Duodenal mucosa (tissue), 2 donors: ENCODE results near the gene POP4.

Experiments used
- H3K27ac ChIP-seq: one replicate; pipeline ENCODE4 v1.7.0; 2013; ENCODE audit warnings: low read depth, low read length
- H3K27me3 ChIP-seq, 2 donors: one replicate each; pipeline ENCODE4 v1.7.0; 2013; ENCODE audit warnings: low read length in 2 of 2, control low read depth in 1 of 2; ENCODE audit not compliant: insufficient read depth in 2 of 2, control insufficient read depth in 1 of 2
- H3K36me3 ChIP-seq, 2 donors: one replicate each; pipeline ENCODE4 v1.7.0; 2013; ENCODE audit warnings: low read length in 2 of 2, control low read depth in 1 of 2; ENCODE audit not compliant: insufficient read depth in 2 of 2, control insufficient read depth in 1 of 2
- H3K4me1 ChIP-seq, 2 donors: one replicate each; pipeline ENCODE4 v1.7.0; 2013; ENCODE audit warnings: low read length in 2 of 2, control low read depth in 1 of 2; ENCODE audit not compliant: insufficient read depth in 2 of 2, control insufficient read depth in 1 of 2
- H3K4me3 ChIP-seq, 2 donors: one replicate each; pipeline ENCODE4 v1.7.0; 2013; ENCODE audit warnings: low read length in 2 of 2, low read depth in 1 of 2
- H3K9ac ChIP-seq, 2 donors: one replicate each; pipeline ENCODE4 v1.7.0; 2013; ENCODE audit warnings: low read length in 2 of 2, low read depth in 1 of 2
- H3K9me3 ChIP-seq, 2 donors: one replicate each; pipeline ENCODE4 v1.7.0; 2013; ENCODE audit warnings: low read length in 2 of 2, control low read depth in 1 of 2; ENCODE audit not compliant: control insufficient read depth in 1 of 2

The POP4 gene

DNA sequence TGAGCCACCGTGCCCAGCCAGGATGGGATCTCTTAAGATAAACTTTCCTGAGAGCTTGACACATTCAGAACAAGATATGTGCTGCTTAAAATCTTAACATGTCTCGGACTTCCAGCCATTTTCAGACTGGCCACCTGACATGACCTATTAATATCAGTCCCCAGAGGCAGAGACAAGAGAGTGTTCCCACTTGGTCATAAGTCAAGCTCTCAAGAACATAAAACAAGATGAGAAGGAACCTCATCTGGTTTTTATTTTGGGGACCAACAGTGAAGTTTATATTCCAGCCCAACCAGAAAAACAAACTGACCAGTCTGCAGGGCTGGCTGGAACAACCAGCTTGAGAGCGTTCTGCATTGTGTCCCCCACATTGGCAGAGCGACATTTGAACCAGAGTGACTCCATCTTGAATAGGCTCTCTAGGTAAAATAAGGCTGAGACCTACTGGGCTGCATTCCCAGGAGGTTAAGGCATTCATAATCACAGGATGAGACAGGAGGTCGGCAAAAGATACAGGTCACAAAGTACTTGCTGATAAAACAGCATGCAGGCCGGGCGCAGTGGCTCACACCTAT is 37.4 kb downstream of the POP4 start:
- H3K27me3 ChIP-seq: no peaks in the 10 kb centered on the region
- peaks cover 8 to 11% of the 10 kb centered on the region in 2 donors for H3K4me1 ChIP-seq
- no peak overlapping the region for H3K9ac ChIP-seq
- H3K36me3 ChIP-seq: no peaks in the 10 kb centered on the region
- no peak overlapping the region for H3K27ac ChIP-seq
- H3K4me3 ChIP-seq: no peak overlapping the region
- no peaks in the 10 kb centered on the region for H3K9me3 ChIP-seq

DNA sequence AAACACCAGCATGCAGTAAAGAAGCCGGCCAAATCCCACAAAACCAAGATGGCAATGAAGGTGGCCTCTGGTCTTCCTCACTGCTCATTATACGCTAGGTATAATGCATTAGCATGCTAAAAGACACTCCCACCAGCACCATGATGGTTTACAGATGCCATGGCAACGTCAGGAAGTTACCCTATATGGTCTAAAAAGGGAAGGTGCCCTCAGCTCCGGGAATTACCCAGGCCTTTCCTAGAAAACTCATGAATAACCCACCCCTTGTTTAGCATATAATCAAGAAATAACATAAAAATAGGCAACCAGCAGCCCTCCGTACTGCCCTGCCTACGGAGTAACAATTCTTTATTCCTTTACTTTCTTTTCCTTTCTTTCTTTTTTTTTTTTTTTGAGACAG is 38.1 kb downstream of the POP4 start:
- no peaks in the 10 kb centered on the region for H3K27me3 ChIP-seq
- no peaks in the 10 kb centered on the region for H3K9me3 ChIP-seq
- H3K36me3 ChIP-seq: no peaks in the 10 kb centered on the region
- H3K27ac ChIP-seq: no peak overlapping the region
- H3K4me1 ChIP-seq: peaks cover 8 to 11% of the 10 kb centered on the region in 2 donors
- H3K9ac ChIP-seq: no peak overlapping the region
- H3K4me3 ChIP-seq: no peak overlapping the region

DNA sequence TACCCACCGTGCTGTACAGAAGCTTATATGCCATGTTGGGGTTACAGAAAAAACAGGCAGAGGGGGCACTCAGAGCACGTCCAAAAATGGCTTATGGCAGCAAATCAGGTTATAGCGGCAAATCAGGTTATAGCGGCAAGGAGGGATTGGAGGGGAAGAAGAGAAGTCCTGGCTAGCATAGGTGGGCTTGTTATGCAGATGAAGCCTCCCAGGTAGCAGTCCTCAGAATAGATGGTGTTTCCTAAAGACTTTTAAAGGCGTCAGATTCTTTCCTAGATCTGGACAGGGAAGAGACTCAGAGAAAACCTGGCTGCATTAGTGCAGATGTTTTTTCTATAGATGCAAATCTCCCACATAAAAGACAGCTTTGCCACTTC is 39.4 kb downstream of the POP4 start:
- H3K4me3 ChIP-seq: no peak overlapping the region
- peaks cover 8 to 11% of the 10 kb centered on the region in 2 donors for H3K4me1 ChIP-seq
- no peaks in the 10 kb centered on the region for H3K9me3 ChIP-seq
- H3K27me3 ChIP-seq: no peaks in the 10 kb centered on the region
- H3K9ac ChIP-seq: no peak overlapping the region
- no peaks in the 10 kb centered on the region for H3K36me3 ChIP-seq
- no peak overlapping the region for H3K27ac ChIP-seq

DNA sequence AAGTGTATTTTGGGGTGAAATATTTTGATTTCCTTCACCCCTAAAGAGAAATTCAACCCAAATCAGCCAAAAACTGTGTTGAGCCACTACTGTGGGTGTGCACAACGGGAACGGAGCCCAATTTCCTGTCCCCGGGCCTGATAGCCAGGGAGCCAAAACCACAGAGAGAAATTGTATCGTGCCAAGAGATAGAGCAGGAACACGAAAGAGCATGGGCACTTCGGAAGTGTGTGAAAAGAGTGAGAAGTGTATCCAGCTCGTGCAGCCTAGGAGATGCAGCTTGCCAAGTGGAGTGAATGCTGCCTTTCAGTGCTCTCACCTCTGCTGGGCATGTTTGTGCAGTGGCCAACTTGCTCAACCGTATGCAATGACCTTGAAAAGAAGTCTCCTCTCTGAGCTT is 39.8 kb downstream of the POP4 start:
- Histone ChIP-seq H3K27me3 (no peaks in the 10 kb centered on the region), H3K36me3 (no peaks in the 10 kb centered on the region), H3K4me3 (no peak overlapping the region), H3K27ac (no peak overlapping the region), H3K9ac (no peak overlapping the region), H3K9me3 (no peaks in the 10 kb centered on the region), H3K4me1 (peaks cover 8 to 11% of the 10 kb centered on the region in 2 donors)

DNA sequence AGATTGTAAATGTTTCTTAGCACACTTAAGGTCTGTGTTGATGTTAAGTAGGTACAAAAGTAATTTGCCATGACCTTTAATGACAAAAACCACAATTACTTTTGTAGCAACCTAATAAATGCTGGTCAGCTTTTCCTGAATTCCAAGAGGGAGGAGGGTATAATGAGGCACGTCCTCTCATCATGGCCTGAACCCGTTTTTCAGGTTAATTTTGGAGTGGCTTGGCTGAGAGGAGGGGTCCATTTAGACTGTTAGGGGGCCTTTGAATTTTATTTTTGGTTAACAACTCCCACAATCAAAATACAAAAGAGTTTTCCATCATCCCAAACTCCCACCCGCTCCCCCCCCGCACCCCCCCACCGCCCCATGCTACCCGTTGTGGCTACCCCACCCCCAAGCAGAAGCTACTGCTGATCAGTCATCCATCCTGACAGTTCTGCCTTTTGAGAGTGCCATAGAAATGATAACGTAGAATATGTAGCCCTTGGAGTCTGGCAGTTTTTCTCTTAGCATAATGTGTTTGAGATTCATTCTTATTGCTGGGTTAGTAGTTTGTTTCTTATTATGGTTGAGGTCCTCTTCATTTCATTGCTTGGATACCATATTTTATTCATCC is 44.8 kb downstream of the POP4 start:
- no peak overlapping the region for H3K27ac ChIP-seq
- peaks cover 3 to 5% of the 10 kb centered on the region in 2 donors for H3K4me1 ChIP-seq
- H3K9me3 ChIP-seq: no peaks in the 10 kb centered on the region
- H3K4me3 ChIP-seq: no peak overlapping the region
- H3K27me3 ChIP-seq: no peaks in the 10 kb centered on the region
- no peak overlapping the region for H3K9ac ChIP-seq
- H3K36me3 ChIP-seq: no peaks in the 10 kb centered on the region

DNA sequence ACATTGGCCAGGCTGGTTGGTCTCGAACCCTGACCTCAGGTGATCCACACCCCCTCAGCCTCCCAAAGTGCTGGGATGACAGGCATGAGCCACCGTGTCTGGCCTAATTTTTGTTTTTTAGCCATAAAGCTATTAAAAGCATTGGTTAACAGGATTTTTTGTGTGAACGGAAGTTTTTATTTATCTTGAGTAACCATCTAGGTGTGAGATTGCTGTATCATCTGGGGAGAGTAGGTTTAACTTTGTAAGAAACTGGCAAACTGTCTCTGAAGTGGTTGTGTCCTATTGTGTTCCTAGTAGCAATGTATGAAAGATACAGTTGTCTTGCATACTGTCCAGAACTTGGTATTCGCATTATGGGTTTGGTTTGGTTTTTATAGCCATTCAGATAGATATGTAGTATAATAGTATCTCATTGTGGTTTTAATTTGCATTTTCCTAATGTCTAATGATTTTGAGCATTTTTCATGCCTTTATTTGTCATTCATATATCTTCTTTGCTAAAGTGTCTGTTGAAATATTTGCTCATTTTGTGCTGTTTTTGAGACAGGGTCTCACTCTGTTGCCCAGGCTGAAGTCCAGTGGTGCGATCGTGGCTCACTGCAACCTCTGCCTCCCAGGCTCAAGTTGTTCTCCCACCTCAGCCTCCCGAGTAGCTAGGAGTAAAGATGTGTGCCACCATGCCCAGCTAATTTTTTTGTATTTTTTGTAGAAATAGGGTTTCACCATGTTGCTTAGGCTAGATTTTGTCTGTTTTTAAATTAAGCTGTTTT is 45.7 kb downstream of the POP4 start:
- Histone ChIP-seq H3K4me3 (no peak overlapping the region), H3K4me1 (no peaks in the 10 kb centered on the region), H3K9me3 (no peaks in the 10 kb centered on the region), H3K9ac (no peak overlapping the region), H3K27ac (no peak overlapping the region), H3K27me3 (no peaks in the 10 kb centered on the region), H3K36me3 (no peaks in the 10 kb centered on the region)

DNA sequence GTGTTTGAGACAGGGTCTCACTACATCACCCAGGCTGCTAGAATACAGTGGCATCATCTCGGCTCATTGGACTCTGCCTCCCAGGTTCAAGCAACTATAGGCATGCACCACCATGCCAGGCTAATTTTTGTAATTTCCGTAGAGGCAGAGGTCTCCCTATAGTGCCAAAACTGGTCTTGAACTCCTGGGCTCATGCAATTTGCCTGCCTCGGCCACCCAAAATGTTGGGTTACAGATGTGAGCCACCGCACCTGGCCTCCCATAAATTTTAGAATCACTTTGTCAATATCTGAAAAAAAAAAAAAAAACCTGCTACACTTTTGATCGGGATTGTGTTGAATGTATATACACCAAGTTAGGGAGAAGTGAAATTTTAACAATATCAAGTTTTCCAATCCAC is 47.3 kb downstream of the POP4 start:
- H3K4me1 ChIP-seq: no peaks in the 10 kb centered on the region
- no peak overlapping the region for H3K4me3 ChIP-seq
- no peaks in the 10 kb centered on the region for H3K36me3 ChIP-seq
- no peak overlapping the region for H3K9ac ChIP-seq
- H3K27ac ChIP-seq: no peak overlapping the region
- H3K9me3 ChIP-seq: no peaks in the 10 kb centered on the region
- no peaks in the 10 kb centered on the region for H3K27me3 ChIP-seq

DNA sequence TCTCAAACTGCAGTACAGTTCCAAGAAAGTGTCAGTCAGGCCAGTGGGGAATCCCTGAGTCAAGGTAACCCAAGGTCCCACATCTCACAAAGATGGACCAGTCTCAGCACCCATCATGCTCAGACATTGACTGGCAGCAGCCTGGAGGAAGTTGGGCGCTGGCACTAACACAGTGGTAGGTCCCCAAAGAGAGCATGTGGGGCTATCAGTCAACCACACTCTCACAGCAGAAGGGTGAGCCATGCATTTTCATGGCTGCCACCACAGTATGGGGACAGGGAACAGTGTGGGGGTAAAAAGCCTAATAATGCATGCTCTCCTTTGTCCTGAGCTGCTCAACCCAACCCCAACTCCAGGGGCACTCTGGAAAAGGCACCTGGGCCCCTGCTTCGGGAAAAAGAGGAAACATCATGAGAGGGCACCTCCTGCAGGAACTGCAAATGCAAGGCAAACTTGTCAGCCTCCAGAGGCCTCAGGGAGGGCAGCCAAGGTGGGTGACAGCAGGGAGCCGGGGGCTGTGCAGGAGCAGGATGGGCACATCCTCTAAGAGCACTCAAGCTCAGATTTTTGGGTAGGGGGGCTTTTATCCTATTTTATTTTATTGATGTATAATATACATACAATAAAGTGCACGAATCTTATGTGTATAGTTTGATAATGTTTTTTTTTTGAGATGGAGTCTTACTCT is 49.7 kb downstream of the POP4 start:
- H3K9ac ChIP-seq: no peak overlapping the region
- no peak overlapping the region for H3K27ac ChIP-seq
- no peaks in the 10 kb centered on the region for H3K4me1 ChIP-seq
- no peak overlapping the region for H3K4me3 ChIP-seq
- H3K27me3 ChIP-seq: no peaks in the 10 kb centered on the region
- no peaks in the 10 kb centered on the region for H3K36me3 ChIP-seq
- no peaks in the 10 kb centered on the region for H3K9me3 ChIP-seq

DNA sequence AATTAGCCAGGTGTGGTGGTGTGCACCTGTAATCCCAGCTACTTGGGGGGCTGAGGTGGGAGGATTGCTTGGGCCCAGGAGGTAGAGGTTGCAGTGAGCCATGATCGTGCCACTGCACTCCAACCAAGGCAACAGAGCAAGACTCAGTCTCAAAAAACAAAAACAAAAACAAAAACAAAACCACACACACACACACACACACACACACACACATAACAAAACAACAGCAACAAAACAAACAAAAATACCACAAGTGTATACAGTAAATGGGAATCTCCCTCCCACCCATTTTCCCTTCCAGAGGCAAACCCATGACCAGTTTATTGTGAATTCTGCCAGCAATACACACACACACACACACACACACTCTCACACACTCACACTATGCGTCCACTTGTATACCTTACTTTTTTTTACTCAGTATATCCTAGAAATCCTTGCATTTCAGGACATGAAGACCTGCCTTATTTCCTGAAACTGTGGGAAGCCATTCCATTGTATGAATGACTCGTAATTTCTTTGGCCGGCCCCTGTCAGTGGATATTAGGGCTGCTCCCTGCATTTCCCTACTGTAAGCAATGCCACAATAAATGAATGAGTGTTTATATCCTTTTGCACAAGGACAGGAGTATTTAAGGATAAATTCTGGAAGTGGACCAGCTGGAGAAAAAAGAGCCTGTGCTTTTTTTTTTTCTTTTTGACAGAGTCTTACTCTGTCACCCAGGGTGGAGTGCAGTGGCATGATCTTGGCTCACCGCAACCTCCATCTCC is 52.3 kb downstream of the POP4 start:
- Histone ChIP-seq H3K36me3 (no peaks in the 10 kb centered on the region), H3K27ac (no peak overlapping the region), H3K9ac (no peak overlapping the region), H3K9me3 (no peaks in the 10 kb centered on the region), H3K4me1 (peaks cover 9 to 12% of the 10 kb centered on the region in 2 donors), H3K4me3 (no peak overlapping the region), H3K27me3 (no peaks in the 10 kb centered on the region)
